AG09309 (cell line): Measurements from ENCODE around the gene OR4E1.

Source experiments
- DNase-seq: peaks from one replicate; pipeline ENCODE4 v3.0.0-alpha.2; 2010; ENCODE audit warnings: low read depth
- H3K4me3 ChIP-seq: 2 replicates; pipeline ENCODE4 v1.5.1; 2011; ENCODE audit warnings: mild to moderate bottlenecking, low read depth, low read length, moderate library complexity; ENCODE audit not compliant: control insufficient read depth
- CTCF ChIP-seq: IDR thresholded peaks from 2 replicates; pipeline ENCODE4 v1.5.1; 2011; ENCODE audit warnings: mild to moderate bottlenecking, low read depth, low read length, inconsistent platforms; ENCODE audit not compliant: insufficient read depth, control insufficient read depth; ENCODE audit errors: missing control alignments

The OR4E1 gene

GRCh38 chr14:21673718-21674117, at the start of gene OR4E1:
OR4E1 (minus strand) TSS chr14:21673818; CDS start chr14:21670935, 2,883 bp downstream.
- no peak for TF ChIP-seq CTCF
- DNase-seq = no peak

GRCh38 chr14:21721504-21721903, 47.9 kb upstream of the OR4E1 start:
- TF ChIP-seq CTCF = no peak
- no peak for DNase-seq
- no peak overlapping the region for H3K4me3 ChIP-seq

More at GRCh38 chr14:21673718-21674117, at the start of gene OR4E1:
- H3K4me3 ChIP-seq = no peak within 1 kb of the TSS

GRCh38 chr14:21719841-21720240, 46.2 kb upstream of the OR4E1 start:
- no peak overlapping the region for H3K4me3 ChIP-seq
- no peak for TF ChIP-seq CTCF
- no peak for DNase-seq

GRCh38 chr14:21714318-21714929, 40.8 kb upstream of the OR4E1 start:
- no peak for TF ChIP-seq CTCF
- no peak overlapping the region for H3K4me3 ChIP-seq
- DNase-seq = no peak

- TF ChIP-seq CTCF = no peak
- DNase-seq = no peak
- H3K4me3 ChIP-seq = no peak overlapping the region
Observed at GRCh38 chr14:21712036-21712435, 38.4 kb upstream of the OR4E1 start.

GRCh38 chr14:21711360-21711961, 37.8 kb upstream of the OR4E1 start:
- no peak overlapping the region for H3K4me3 ChIP-seq
- DNase-seq = no peak
- peak; percentile 52 for TF ChIP-seq CTCF

GRCh38 chr14:21704338-21704737, 30.7 kb upstream of the OR4E1 start:
- H3K4me3 ChIP-seq = no peak overlapping the region
- no peak for DNase-seq
- no peak for TF ChIP-seq CTCF
